Ovary (tissue), 3 donors: ENCODE data around the gene IGSF21.

Experiments
- CTCF ChIP-seq, 3 donors: fragments of 450-650 bp in 2 of 3; fragments of 200-600 bp in 1 of 3; IDR thresholded peaks; one replicate each; pipeline versions ENCODE4 v1.5.1 to v1.8.0; 2016 to 2022; ENCODE audit warnings: antibody characterized with exemption in 3 of 3, mild to moderate bottlenecking in 1 of 3
- EP300 ChIP-seq: sonication (generic); formaldehyde crosslinking; IDR thresholded peaks from one replicate; pipeline ENCODE4 v1.6.1; 2017; ENCODE audit warnings: antibody characterized with exemption
- donor health status: DM: no; HTN: no; CAD: no.

GRCh38 chr1:18279351-18280074 lies 171.9 kb downstream of the IGSF21 start:
- TF ChIP-seq CTCF (IDR thresholded peaks at IDR 0.05) = no peak
- TF ChIP-seq EP300 = no peak
